CD4-positive, CD25-positive, alpha-beta regulatory T cell (primary cell): ENCODE data around the gene MTLN. TPM values are rescaled to one million over a fixed set of nuclear protein-coding genes. Genes with fewer than 3 reads are reported as not detected.
"Not testable (repeated sequence)": the region's sequence is repeated elsewhere in the genome, so short reads cannot be mapped to it uniquely, and the experiment has no call there.

Source experiments
- ATAC-seq, 2 donors: fragments of 150-1000 bp; cut with Tn5 transposase; one replicate each; pipeline ENCODE4 v1.10.0; 2021; ENCODE audit warnings: low read depth in 2 of 2, moderate number of reproducible peaks in 2 of 2, moderate library complexity in 1 of 2
- DNase-seq, 3 donors: peaks; one replicate each; pipeline versions ENCODE4 v3.0.0 to v3.0.0-alpha.2; 2012 to 2022; ENCODE audit warnings: mixed read lengths in 1 of 3
- H3K27ac ChIP-seq: one replicate; pipeline ENCODE4 v1.7.0; 2013; ENCODE audit warnings: mild to moderate bottlenecking, low read length; ENCODE audit not compliant: insufficient read depth, poor library complexity, severe bottlenecking
- H3K27me3 ChIP-seq: one replicate; pipeline ENCODE4 v1.7.0; 2013; ENCODE audit warnings: low read length; ENCODE audit not compliant: control insufficient read depth, insufficient read depth
- H3K36me3 ChIP-seq: one replicate; pipeline ENCODE4 v1.7.0; 2013; ENCODE audit warnings: mild to moderate bottlenecking, low read length, moderate library complexity; ENCODE audit not compliant: control insufficient read depth, insufficient read depth
- H3K4me1 ChIP-seq: 2 replicates; pipeline ENCODE4 v1.7.0; 2013; ENCODE audit warnings: mild to moderate bottlenecking, low read length; ENCODE audit not compliant: insufficient read depth, control insufficient read depth, poor library complexity, severe bottlenecking
- H3K4me3 ChIP-seq: one replicate; pipeline ENCODE4 v1.7.0; 2013; ENCODE audit warnings: low read depth, mild to moderate bottlenecking, low read length, moderate library complexity
- H3K9me3 ChIP-seq, 2 experiments: 1 replicate in 1 of 2; 2 replicates in 1 of 2; pipeline ENCODE4 v1.7.0; 2013; ENCODE audit warnings: low read length in 2 of 2, mild to moderate bottlenecking in 1 of 2, moderate library complexity in 1 of 2; ENCODE audit not compliant: control insufficient read depth in 2 of 2
- H3K27ac Mint-ChIP-seq, 3 donors: one replicate each; pipeline ENCODE4 v1.8.0; 2020 to 2022; ENCODE audit warnings: mild to moderate bottlenecking in 3 of 3, mixed read lengths in 3 of 3, moderate library complexity in 2 of 3
- H3K27me3 Mint-ChIP-seq: one replicate; pipeline ENCODE4 v1.8.0; 2022; ENCODE audit warnings: mild to moderate bottlenecking, mixed read lengths
- H3K36me3 Mint-ChIP-seq: one replicate; pipeline ENCODE4 v1.8.0; 2020; ENCODE audit warnings: mixed read lengths
- H3K4me1 Mint-ChIP-seq, 4 donors: one replicate each; pipeline ENCODE4 v1.8.0; 2020 to 2022; ENCODE audit warnings: mixed read lengths in 4 of 4, mild to moderate bottlenecking in 1 of 4
- H3K4me3 Mint-ChIP-seq, 4 donors: one replicate each; pipeline ENCODE4 v1.8.0; 2020 to 2022; ENCODE audit warnings: mild to moderate bottlenecking in 4 of 4, mixed read lengths in 4 of 4, moderate library complexity in 3 of 4
- H3K9me3 Mint-ChIP-seq, 7 donors: one replicate each; pipeline ENCODE4 v1.8.0; 2020 to 2022; ENCODE audit warnings: mixed read lengths in 7 of 7, mild to moderate bottlenecking in 3 of 7, moderate library complexity in 2 of 7
- polyA plus RNA-seq, 4 donors: library from polyadenylated mRNA; unstranded; fragments of 300-500 nt; fragmentation: Illumina TruSeq; gene quantifications; one replicate each; pipeline ENCODE4 v1.2.3, GENCODE V29; 2021
- total RNA-seq: library from RNA; stranded (reverse); gene quantifications from one replicate; pipeline ENCODE4 v1.2.3, GENCODE V29; 2022

The MTLN gene
- total and polyA plus RNA-seq, 5 donors from 2014 or later: 22.9 to 112 (median 102) TPM

- Histone ChIP-seq H3K27me3 (peaks cover 15% of the 10 kb centered on the region), H3K36me3 (no peaks in the 10 kb centered on the region), H3K9me3 (peaks cover 3 to 5% of the 10 kb centered on the region in 2 experiments), H3K4me3 (no peak overlapping the region), H3K4me1 (peaks cover 16% of the 10 kb centered on the region), H3K27ac (no peak overlapping the region)
- Mint-ChIP-seq H3K4me3 (peak overlapping the region in 1 of 4 donors; percentile 39), H3K4me1 (peaks cover 2 to 17% (median 10%) of the 10 kb centered on the region in 4 donors), H3K9me3 (peaks cover 0 to 5% (median 0%) of the 10 kb centered on the region in 7 donors), H3K36me3 (peaks cover 2% of the 10 kb centered on the region), H3K27ac (no peak overlapping the region), H3K27me3 (peaks cover 51% of the 10 kb centered on the region)
- DNase-seq (no peak), ATAC-seq (no peak)
Observed at GRCh38 chr2:110215091-110215490, 2.7 kb upstream of the MTLN start.

- Mint-ChIP-seq H3K4me3 (peak overlapping the region in 3 of 4 donors; percentile 4 to 75 (median 39)), H3K4me1 (peaks cover 2 to 28% (median 19%) of the 10 kb centered on the region in 4 donors)
- not testable (repeated sequence) for H3K27ac Mint-ChIP-seq
Observed at GRCh38 chr2:110213522-110213921, 1.2 kb upstream of the MTLN start.

GRCh38 chr2:110205660-110206455 lies 6.5 kb downstream of the MTLN start:
- no peaks in the 10 kb centered on the region for H3K9me3 Mint-ChIP-seq
- Histone ChIP-seq H3K27ac (no peak overlapping the region), H3K27me3 (peaks cover 11% of the 10 kb centered on the region), H3K9me3 (no peaks in the 10 kb centered on the region), H3K4me3 (peak overlapping the region; percentile 76), H3K36me3 (no peaks in the 10 kb centered on the region), H3K4me1 (peaks cover 13% of the 10 kb centered on the region)
- H3K27ac Mint-ChIP-seq: peak overlapping the region in 2 of 3 donors; percentile 87 to 91
- peaks cover 18% of the 10 kb centered on the region for H3K36me3 Mint-ChIP-seq
- peaks cover 15% of the 10 kb centered on the region for H3K27me3 Mint-ChIP-seq
- DNase-seq: no peak
- H3K4me1 Mint-ChIP-seq: peaks cover 12 to 38% (median 27%) of the 10 kb centered on the region in 4 donors
- no peak for ATAC-seq
- peak overlapping the region; percentile 83 to 97 (median 90) for H3K4me3 Mint-ChIP-seq

More at GRCh38 chr2:110213522-110213921, 1.2 kb upstream of the MTLN start:
- not testable (repeated sequence) for H3K4me3 ChIP-seq, H3K9me3 ChIP-seq, H3K36me3 ChIP-seq, H3K27ac ChIP-seq, H3K27me3 ChIP-seq, H3K9me3 Mint-ChIP-seq, DNase-seq, ATAC-seq
- peaks cover 36% of the 10 kb centered on the region for H3K27me3 Mint-ChIP-seq
- H3K4me1 ChIP-seq: peaks cover 16% of the 10 kb centered on the region
- H3K36me3 Mint-ChIP-seq: peaks cover 15% of the 10 kb centered on the region

DNA sequence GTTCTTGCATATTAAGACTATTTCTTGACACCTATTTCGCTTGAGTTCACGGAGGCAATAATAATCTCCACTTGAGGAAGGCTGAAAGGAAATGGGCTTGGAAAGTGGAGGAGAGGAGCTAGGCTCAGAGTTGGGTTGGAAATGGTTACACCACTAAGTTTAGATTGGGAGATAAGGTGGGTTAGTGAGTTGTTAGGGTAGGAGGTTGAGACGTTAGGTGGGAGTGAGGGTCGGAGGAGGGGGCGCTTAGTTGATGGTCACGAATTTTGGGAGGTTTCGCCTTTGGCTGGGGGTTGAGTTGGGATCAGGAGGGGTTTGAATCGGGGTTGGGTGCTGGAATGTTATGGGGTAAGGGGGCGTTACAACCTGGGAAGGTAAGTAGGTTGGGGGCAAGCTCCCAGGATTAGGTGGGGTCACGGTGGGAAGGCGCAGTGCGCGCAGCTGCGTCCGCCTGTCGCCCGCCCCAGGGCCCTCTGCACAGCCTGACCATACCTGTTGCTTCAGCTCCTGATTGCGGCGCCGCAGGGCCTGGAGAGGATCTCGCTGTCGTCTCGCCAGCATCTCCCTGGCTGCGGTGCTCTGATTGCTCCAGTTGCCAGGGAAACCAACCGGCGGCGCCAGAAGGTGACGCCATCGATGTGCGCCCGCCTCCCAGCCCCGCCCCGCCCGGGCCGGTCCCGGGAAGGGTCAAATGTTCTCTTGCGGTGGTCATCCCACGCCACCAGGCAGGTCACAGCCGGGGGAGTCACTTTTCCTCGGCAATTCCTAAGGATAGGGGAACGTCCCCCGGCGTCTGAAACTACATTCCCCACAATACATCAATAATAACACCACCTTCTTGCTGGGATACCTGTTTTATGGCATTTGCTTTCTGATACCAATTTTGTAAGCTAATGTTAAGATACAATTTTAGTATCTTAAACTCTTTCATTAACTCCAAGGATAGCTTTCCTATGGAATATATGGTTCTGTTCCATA lies 7.7 kb downstream of the MTLN start, which contains the start of gene NPHP1:
NPHP1 (minus strand) TSS at position 606 of the 978 bp plus-strand sequence; CDS start at position 561, 45 bp downstream.
- H3K4me1 Mint-ChIP-seq: peaks cover 12 to 30% (median 23%) of the 10 kb centered on the region in 4 donors
- Histone ChIP-seq H3K36me3 (no peaks in the 10 kb centered on the region), H3K4me3 (peak within 1 kb of the TSS; percentile 76), H3K27ac (peak within 1 kb of the TSS; percentile 49), H3K9me3 (no peaks in the 10 kb centered on the region), H3K4me1 (peaks cover 13% of the 10 kb centered on the region), H3K27me3 (peaks cover 11% of the 10 kb centered on the region)
- peak within 1 kb of the TSS; percentile 83 to 97 (median 90) for H3K4me3 Mint-ChIP-seq
- H3K27me3 Mint-ChIP-seq: peaks cover 15% of the 10 kb centered on the region
- H3K36me3 Mint-ChIP-seq: peaks cover 12% of the 10 kb centered on the region
- no peaks in the 10 kb centered on the region for H3K9me3 Mint-ChIP-seq
- ATAC-seq (peak; percentile 70 to 83), DNase-seq (peak; percentile 70 to 83 (median 82))
- H3K27ac Mint-ChIP-seq: peak within 1 kb of the TSS; percentile 55 to 91 (median 87)

DNA sequence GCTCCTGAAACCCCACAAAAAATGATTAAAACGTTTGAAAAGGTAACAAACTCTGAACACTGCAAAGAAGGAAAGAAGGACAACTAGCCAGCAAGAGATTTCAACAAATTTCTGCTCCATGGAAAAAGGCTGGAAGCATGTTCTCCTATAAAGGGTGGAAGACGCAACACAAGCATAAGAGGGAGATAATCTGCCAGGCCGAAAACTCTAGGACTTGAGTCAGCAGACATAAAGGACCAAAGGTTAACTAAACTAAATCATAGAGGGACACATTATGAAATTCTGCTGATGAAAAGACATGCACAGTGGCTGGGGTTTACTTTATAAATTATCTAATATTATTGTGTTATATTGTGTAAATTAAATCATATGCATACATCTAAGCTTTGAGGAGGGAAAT lies 14.3 kb downstream of the MTLN start:
- H3K4me1 Mint-ChIP-seq: no peaks in the 10 kb centered on the region
- no peak overlapping the region for H3K27ac ChIP-seq

GRCh38 chr2:110197452-110197851 lies 14.9 kb downstream of the MTLN start:
- peaks cover 0 to 3% (median 0%) of the 10 kb centered on the region in 7 donors for H3K9me3 Mint-ChIP-seq
- Histone ChIP-seq H3K9me3 (no peaks in the 10 kb centered on the region), H3K36me3 (no peaks in the 10 kb centered on the region), H3K27ac (no peak overlapping the region), H3K4me3 (no peak overlapping the region), H3K27me3 (peaks cover 10% of the 10 kb centered on the region), H3K4me1 (no peaks in the 10 kb centered on the region)
- H3K27ac Mint-ChIP-seq: no peak overlapping the region
- H3K36me3 Mint-ChIP-seq: no peaks in the 10 kb centered on the region
- ATAC-seq (no peak), DNase-seq (no peak)
- peaks cover 19% of the 10 kb centered on the region for H3K27me3 Mint-ChIP-seq
- H3K4me1 Mint-ChIP-seq: no peaks in the 10 kb centered on the region
- no peak overlapping the region for H3K4me3 Mint-ChIP-seq

More for the DNA sequence above, 14.3 kb downstream of the MTLN start:
- H3K27me3 Mint-ChIP-seq: peaks cover 22% of the 10 kb centered on the region
- no peaks in the 10 kb centered on the region for H3K9me3 ChIP-seq
- no peak overlapping the region for H3K4me3 Mint-ChIP-seq
- no peak overlapping the region for H3K4me3 ChIP-seq
- no peaks in the 10 kb centered on the region for H3K4me1 ChIP-seq
- H3K36me3 Mint-ChIP-seq: no peaks in the 10 kb centered on the region
- ATAC-seq: no peak
- peaks cover 0 to 2% (median 0%) of the 10 kb centered on the region in 7 donors for H3K9me3 Mint-ChIP-seq
- H3K27me3 ChIP-seq: peaks cover 10% of the 10 kb centered on the region
- DNase-seq: no peak
- H3K36me3 ChIP-seq: no peaks in the 10 kb centered on the region
- H3K27ac Mint-ChIP-seq: no peak overlapping the region

DNA sequence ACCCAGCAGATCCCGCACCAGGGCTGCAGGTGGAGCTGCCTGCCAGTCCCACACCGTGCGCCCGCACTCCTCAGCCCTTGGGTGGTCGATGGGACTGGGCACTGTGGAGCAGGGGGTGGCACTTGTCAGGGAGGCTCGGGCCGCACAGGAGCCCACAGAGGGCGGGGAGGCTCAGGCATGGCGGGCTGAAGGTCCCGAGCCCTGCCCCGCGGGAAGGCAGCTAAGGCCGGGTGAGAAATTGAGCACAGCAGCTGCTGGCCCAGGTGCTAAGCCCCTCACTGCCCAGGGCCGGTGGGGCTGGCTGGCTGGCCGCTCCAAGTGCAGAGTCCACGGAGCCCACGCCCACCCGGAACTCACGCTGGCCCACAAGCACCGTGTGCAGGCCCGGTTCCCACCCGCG lies 22.2 kb downstream of the MTLN start:
- not testable (repeated sequence) for H3K4me1 ChIP-seq

More for the DNA sequence above, 22.2 kb downstream of the MTLN start:
- H3K36me3 ChIP-seq, H3K4me1 Mint-ChIP-seq, H3K27me3 ChIP-seq, ATAC-seq, DNase-seq, H3K9me3 Mint-ChIP-seq, H3K4me3 Mint-ChIP-seq, H3K36me3 Mint-ChIP-seq, H3K4me3 ChIP-seq, H3K9me3 ChIP-seq, H3K27ac Mint-ChIP-seq, H3K27ac ChIP-seq: not testable (repeated sequence)
- H3K27me3 Mint-ChIP-seq: peaks cover 11% of the 10 kb centered on the region
